ENCODE measurements around the gene GHDC.

The GHDC gene

GRCh38 chr17:42182927-42183734, 11.2 kb downstream of the GHDC start:
- Histone ChIP-seq H3K27me3 (ENCODE audit: insufficient read depth, low read length) (peaks cover 27% of the 10 kb centered on the region), H3K4me1 (ENCODE audit: control insufficient read depth, insufficient read depth, low read length, unreplicated experiment) (peaks cover 18% of the 10 kb centered on the region), H3K27ac (ENCODE audit: low read depth, low read length) (no peak overlapping the region), H3K79me2 (ENCODE audit: control insufficient read depth, insufficient read depth, low read length, unreplicated experiment) (no peaks in the 10 kb centered on the region), H3K4me3 (ENCODE audit: low read depth, low read length) (peak overlapping the region; percentile 79), H3K36me3 (ENCODE audit: insufficient read depth, low read length) (no peaks in the 10 kb centered on the region), H2AFZ (ENCODE audit: low read length, unreplicated experiment) (no peak overlapping the region)

- no peaks in the 10 kb centered on the region for H3K79me2 ChIP-seq (ENCODE audit: control insufficient read depth, insufficient read depth, low read length, unreplicated experiment)
- no peak overlapping the region for H3K27ac ChIP-seq (ENCODE audit: low read depth, low read length)
- no peak overlapping the region for H2AFZ ChIP-seq (ENCODE audit: low read length, unreplicated experiment)
- no peak overlapping the region for H3K4me3 ChIP-seq (ENCODE audit: low read depth, low read length)
- peaks cover 18% of the 10 kb centered on the region for H3K4me1 ChIP-seq (ENCODE audit: control insufficient read depth, insufficient read depth, low read length, unreplicated experiment)
- no peaks in the 10 kb centered on the region for H3K36me3 ChIP-seq (ENCODE audit: insufficient read depth, low read length)
- H3K27me3 ChIP-seq (ENCODE audit: insufficient read depth, low read length): peaks cover 27% of the 10 kb centered on the region
Observed at GRCh38 chr17:42181851-42182207, 12.5 kb downstream of the GHDC start.

- H3K4me1 ChIP-seq (ENCODE audit: control insufficient read depth, insufficient read depth, low read length, unreplicated experiment): peaks cover 18% of the 10 kb centered on the region
- H3K4me3 ChIP-seq (ENCODE audit: low read depth, low read length): peak within 1 kb of the TSS; percentile 70
- no peaks in the 10 kb centered on the region for H3K36me3 ChIP-seq (ENCODE audit: insufficient read depth, low read length)
- H3K27me3 ChIP-seq (ENCODE audit: insufficient read depth, low read length): peaks cover 27% of the 10 kb centered on the region
- H3K79me2 ChIP-seq (ENCODE audit: control insufficient read depth, insufficient read depth, low read length, unreplicated experiment): no peaks in the 10 kb centered on the region
- no peak within 1 kb of the TSS for H3K27ac ChIP-seq (ENCODE audit: low read depth, low read length)
- no peak within 1 kb of the TSS for H2AFZ ChIP-seq (ENCODE audit: low read length, unreplicated experiment)
Observed at GRCh38 chr17:42180922-42181850, 13.1 kb downstream of the GHDC start, which contains the start of gene KCNH4. Gene KCNH4 (minus strand): TSS chr17:42181142. CDS start chr17:42180945, 197 bp downstream.

GRCh38 chr17:42180411-42180921, 13.8 kb downstream of the GHDC start:
- Histone ChIP-seq H3K4me3 (ENCODE audit: low read depth, low read length) (peak overlapping the region; percentile 70), H3K79me2 (ENCODE audit: control insufficient read depth, insufficient read depth, low read length, unreplicated experiment) (no peaks in the 10 kb centered on the region), H3K27ac (ENCODE audit: low read depth, low read length) (no peak overlapping the region), H3K27me3 (ENCODE audit: insufficient read depth, low read length) (peaks cover 30% of the 10 kb centered on the region), H2AFZ (ENCODE audit: low read length, unreplicated experiment) (no peak overlapping the region), H3K36me3 (ENCODE audit: insufficient read depth, low read length) (no peaks in the 10 kb centered on the region), H3K4me1 (ENCODE audit: control insufficient read depth, insufficient read depth, low read length, unreplicated experiment) (peaks cover 18% of the 10 kb centered on the region)

- H3K36me3 ChIP-seq (ENCODE audit: insufficient read depth, low read length): no peaks in the 10 kb centered on the region
- H3K4me3 ChIP-seq (ENCODE audit: low read depth, low read length): no peak overlapping the region
- H3K79me2 ChIP-seq (ENCODE audit: control insufficient read depth, insufficient read depth, low read length, unreplicated experiment): no peaks in the 10 kb centered on the region
- peaks cover 35% of the 10 kb centered on the region for H3K27me3 ChIP-seq (ENCODE audit: insufficient read depth, low read length)
- peaks cover 18% of the 10 kb centered on the region for H3K4me1 ChIP-seq (ENCODE audit: control insufficient read depth, insufficient read depth, low read length, unreplicated experiment)
- no peak overlapping the region for H2AFZ ChIP-seq (ENCODE audit: low read length, unreplicated experiment)
- H3K27ac ChIP-seq (ENCODE audit: low read depth, low read length): no peak overlapping the region
Observed at GRCh38 chr17:42179911-42180410, 14.3 kb downstream of the GHDC start.

- Histone ChIP-seq H3K27me3 (ENCODE audit: insufficient read depth, low read length) (peaks cover 39% of the 10 kb centered on the region), H3K4me3 (ENCODE audit: low read depth, low read length) (no peak overlapping the region), H3K4me1 (ENCODE audit: control insufficient read depth, insufficient read depth, low read length, unreplicated experiment) (peaks cover 12% of the 10 kb centered on the region), H3K79me2 (ENCODE audit: control insufficient read depth, insufficient read depth, low read length, unreplicated experiment) (no peaks in the 10 kb centered on the region), H3K36me3 (ENCODE audit: insufficient read depth, low read length) (no peaks in the 10 kb centered on the region), H3K27ac (ENCODE audit: low read depth, low read length) (no peak overlapping the region), H2AFZ (ENCODE audit: low read length, unreplicated experiment) (no peak overlapping the region)
Observed at GRCh38 chr17:42179335-42179734, 15.0 kb downstream of the GHDC start.

- Histone ChIP-seq H3K27me3 (ENCODE audit: insufficient read depth, low read length) (peaks cover 39% of the 10 kb centered on the region), H3K4me1 (ENCODE audit: control insufficient read depth, insufficient read depth, low read length, unreplicated experiment) (peaks cover 11% of the 10 kb centered on the region), H3K27ac (ENCODE audit: low read depth, low read length) (no peak overlapping the region), H3K79me2 (ENCODE audit: control insufficient read depth, insufficient read depth, low read length, unreplicated experiment) (no peaks in the 10 kb centered on the region), H3K4me3 (ENCODE audit: low read depth, low read length) (no peak overlapping the region), H2AFZ (ENCODE audit: low read length, unreplicated experiment) (no peak overlapping the region), H3K36me3 (ENCODE audit: insufficient read depth, low read length) (no peaks in the 10 kb centered on the region)
Observed at GRCh38 chr17:42178817-42179216, 15.5 kb downstream of the GHDC start.

- H3K27ac ChIP-seq (ENCODE audit: low read depth, low read length): no peak overlapping the region
- H3K4me3 ChIP-seq (ENCODE audit: low read depth, low read length): no peak overlapping the region
- no peak overlapping the region for H2AFZ ChIP-seq (ENCODE audit: low read length, unreplicated experiment)
- H3K79me2 ChIP-seq (ENCODE audit: control insufficient read depth, insufficient read depth, low read length, unreplicated experiment): no peaks in the 10 kb centered on the region
- H3K36me3 ChIP-seq (ENCODE audit: insufficient read depth, low read length): no peaks in the 10 kb centered on the region
- peaks cover 39% of the 10 kb centered on the region for H3K27me3 ChIP-seq (ENCODE audit: insufficient read depth, low read length)
- H3K4me1 ChIP-seq (ENCODE audit: control insufficient read depth, insufficient read depth, low read length, unreplicated experiment): no peaks in the 10 kb centered on the region
Observed at GRCh38 chr17:42177684-42178083, 16.6 kb downstream of the GHDC start.

GRCh38 chr17:42174126-42174783, 20.0 kb downstream of the GHDC start:
- H3K27me3 ChIP-seq (ENCODE audit: insufficient read depth, low read length): peaks cover 20% of the 10 kb centered on the region

GRCh38 chr17:42171831-42172230, 22.5 kb downstream of the GHDC start:
- H3K36me3 ChIP-seq (ENCODE audit: insufficient read depth, low read length): no peaks in the 10 kb centered on the region
- H3K4me1 ChIP-seq (ENCODE audit: control insufficient read depth, insufficient read depth, low read length, unreplicated experiment): no peaks in the 10 kb centered on the region
- H3K4me3 ChIP-seq (ENCODE audit: low read depth, low read length): no peak overlapping the region
- H3K27me3 ChIP-seq (ENCODE audit: insufficient read depth, low read length): peaks cover 18% of the 10 kb centered on the region
- no peak overlapping the region for H3K27ac ChIP-seq (ENCODE audit: low read depth, low read length)
- H3K79me2 ChIP-seq (ENCODE audit: control insufficient read depth, insufficient read depth, low read length, unreplicated experiment): no peaks in the 10 kb centered on the region
- H2AFZ ChIP-seq (ENCODE audit: low read length, unreplicated experiment): no peak overlapping the region

More at GRCh38 chr17:42174126-42174783, 20.0 kb downstream of the GHDC start:
- no peak overlapping the region for H3K4me3 ChIP-seq (ENCODE audit: low read depth, low read length)
- H3K79me2 ChIP-seq (ENCODE audit: control insufficient read depth, insufficient read depth, low read length, unreplicated experiment): no peaks in the 10 kb centered on the region
- H3K36me3 ChIP-seq (ENCODE audit: insufficient read depth, low read length): no peaks in the 10 kb centered on the region
- no peaks in the 10 kb centered on the region for H3K4me1 ChIP-seq (ENCODE audit: control insufficient read depth, insufficient read depth, low read length, unreplicated experiment)
- no peak overlapping the region for H3K27ac ChIP-seq (ENCODE audit: low read depth, low read length)
- H2AFZ ChIP-seq (ENCODE audit: low read length, unreplicated experiment): no peak overlapping the region
